GM18867 (cell line): ENCODE measurements around the gene MRPL38.

Experiments
- ATAC-seq: cut with Tn5 transposase; IDR thresholded peaks from one replicate; pipeline ENCODE4 v1.9.1; 2021; ENCODE audit warnings: mild to moderate bottlenecking, moderate library complexity; ENCODE audit not compliant: unreplicated experiment

MRPL38 gene

DNA sequence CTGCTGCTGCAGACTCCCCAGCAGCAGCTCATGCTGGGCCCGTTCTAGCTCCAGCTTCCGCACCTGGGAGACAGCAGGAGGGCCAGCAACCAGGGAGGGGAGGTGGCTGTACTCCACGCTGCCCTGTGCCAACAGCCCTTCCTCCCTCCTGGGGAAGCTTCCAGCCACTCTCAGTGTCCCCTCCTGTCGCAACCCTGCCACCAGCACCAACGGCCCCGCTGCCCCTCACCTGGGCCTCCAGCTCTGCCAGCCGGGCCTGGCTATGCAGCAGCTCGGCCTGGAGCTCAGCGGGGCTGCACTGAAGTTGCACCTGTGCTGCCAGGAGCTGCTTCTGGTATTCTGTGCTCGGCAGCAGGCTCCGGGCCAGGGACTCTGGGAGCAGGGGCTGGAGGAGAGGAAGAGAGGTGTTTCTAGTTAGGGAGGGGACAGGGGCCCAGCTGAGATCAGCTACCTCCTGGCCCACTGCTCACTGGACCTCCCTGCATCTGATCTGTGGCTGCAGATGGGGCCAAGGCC is 15.4 kb upstream of the MRPL38 start:
- no peak for ATAC-seq

DNA sequence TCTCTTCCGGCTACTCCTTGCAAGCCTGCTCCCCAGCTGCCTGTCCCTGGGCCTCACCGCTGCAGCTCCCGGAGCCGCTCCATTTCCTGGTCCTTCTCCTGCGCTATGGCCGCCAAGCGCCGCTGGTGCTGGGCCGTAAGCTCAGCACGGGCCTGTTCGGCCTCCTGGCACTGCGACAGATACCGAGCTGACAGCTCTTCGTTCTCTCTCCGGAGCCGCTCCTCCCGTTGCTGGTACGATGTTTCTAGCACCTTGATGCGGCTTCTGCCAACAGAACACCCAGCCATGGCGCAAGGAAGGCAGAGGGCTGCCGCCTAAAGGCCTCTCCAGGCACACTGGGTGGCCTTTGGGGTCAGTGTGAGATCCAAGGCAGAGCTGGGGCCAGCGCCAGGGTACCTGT is 14.9 kb upstream of the MRPL38 start:
- no peak for ATAC-seq

DNA sequence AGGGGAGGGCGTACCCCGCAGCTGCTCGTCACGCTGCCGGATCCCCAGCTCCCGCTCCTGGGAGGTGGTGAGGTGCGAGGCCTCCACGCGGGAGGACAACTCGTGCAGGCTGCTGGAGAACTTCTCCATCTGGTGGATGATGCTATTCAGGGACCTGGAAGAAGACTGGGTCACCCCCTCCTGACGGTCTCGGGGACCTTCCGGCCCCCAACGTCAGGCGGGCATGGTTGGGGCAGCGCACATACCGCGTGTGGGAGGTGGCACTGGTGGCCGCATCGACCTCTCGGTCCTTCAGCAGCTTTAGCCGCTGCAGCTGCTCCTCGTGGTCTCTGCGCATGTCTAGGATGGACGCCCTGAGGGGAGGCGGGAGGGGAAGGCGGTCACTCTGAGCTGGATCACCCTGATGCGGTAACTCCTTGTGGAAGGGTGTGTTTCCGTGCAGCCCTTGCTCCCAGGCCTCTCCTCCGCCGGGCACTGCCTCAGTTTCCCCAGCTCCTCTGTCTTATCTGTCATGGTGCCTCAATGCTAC is 13.3 kb upstream of the MRPL38 start:
- no peak for ATAC-seq

DNA sequence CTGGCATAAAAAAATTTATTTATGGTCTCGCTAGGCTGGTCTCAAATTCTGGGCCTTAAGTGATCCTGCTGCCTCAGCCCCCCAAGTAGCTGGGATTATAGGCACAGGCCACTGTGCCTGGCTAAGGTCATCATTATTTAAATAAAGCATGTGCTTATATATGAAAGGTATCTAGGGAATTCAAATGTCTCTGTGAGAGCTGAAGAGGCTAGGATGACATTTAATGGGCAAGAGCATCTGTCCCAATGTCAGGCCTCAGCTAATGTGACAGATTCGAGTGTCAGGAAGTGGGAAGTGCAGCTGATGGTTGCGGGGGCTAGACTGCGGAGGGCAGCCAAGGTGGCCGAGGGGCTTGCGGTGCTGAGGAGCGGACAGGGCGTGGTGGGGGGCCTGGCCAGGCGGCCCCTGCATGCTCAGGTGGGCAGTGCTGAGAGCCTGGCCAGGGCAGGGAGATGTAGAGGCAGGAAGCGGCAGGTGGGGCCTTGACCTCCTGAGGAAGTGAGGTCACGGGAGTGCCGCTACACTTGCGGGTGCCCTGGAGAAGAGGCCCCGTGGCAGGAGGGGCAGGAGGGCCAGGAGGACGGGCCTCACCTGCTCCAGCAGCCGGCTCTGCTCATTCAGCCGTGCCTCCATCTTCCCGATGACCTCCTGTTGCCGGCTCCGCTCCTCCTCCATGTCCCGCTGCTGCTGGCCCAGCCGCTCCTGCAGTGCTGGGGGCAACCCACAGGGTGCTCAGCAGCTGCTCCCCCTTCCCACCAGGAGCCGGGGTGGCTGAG is 12.6 kb upstream of the MRPL38 start:
- no peak for ATAC-seq

DNA sequence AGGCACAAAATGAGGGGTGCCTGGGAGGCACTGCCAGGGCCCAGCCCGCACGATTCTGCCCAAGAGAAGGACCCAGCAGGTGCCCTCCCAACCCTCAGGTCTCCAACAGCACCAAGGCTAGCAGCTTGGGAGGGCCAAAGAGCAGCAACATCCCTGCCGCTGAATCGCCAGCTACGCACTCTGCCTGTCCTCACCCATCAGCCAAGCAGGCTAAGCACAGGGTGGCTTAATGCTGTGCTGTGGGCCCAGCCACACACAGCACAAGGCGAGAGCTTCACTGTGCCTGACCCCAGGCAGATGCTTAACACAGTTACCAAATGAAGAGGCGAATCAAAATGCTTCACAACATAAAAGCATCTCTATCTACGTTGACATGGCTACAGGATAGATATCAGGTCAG is 10.6 kb upstream of the MRPL38 start:
- no peak for ATAC-seq

DNA sequence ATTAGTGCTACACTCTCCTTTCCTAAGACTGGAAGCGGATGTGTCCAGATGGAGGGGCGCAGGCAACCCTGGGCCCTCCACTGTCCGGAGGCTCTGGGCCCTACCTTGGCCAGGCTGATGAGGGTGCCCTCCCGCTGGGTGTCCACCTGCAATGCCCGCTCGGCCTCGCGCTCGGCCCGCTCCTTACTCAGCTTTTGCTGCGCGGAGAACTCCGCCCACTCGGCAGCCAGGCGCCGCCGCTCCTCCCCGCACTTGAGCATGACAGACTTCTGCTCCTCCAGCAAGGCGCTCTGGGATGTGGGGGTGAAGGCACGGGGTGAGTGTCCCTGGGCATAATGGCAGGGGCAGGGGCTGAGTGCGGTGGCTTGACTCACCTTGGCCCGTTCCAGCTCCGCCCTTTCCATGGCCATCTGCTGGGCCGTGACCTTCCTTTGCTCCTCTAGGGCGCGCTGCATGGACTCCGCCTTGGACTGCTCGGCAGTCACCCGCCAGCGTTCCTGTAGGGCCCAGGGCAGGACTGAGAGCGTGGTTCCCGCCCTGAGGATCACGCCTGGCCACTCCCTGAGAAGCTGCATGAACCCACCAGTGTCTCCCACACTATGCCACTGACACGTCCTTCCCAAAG is 10.1 kb upstream of the MRPL38 start:
- no peak for ATAC-seq

DNA sequence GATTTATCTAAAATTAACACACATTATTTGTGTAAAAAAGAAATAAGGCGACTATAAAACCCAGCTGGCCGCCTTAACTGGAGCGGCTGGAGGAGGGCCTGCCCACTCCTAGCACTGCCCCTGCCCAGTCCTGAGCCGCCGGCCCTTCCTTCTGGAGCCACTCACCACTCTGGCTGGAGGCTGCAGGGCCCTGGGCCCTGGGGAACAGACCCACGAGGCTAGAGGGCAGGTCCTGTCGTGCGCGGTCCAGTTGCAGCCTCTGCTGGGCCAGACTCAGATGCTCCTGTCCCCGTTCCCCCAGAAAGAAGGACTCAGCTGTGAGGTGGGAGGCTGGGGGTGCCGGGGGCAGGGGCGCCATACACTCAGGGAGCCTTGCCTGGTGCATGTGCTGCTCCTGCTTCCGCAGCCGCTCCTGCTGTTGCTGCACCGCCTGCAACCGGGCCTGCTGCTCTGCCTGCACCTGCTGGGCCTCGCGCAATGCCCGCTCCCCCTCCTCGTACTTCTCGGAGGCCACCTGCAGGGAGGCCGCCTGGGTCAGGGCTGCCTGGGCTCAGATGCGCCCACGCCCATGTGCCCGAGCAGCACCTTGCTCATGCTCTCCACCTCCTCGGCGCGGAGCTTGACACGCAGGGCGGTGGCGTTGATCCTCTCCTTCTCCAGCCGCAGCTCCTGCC is 9.0 kb upstream of the MRPL38 start:
- ATAC-seq: no peak

DNA sequence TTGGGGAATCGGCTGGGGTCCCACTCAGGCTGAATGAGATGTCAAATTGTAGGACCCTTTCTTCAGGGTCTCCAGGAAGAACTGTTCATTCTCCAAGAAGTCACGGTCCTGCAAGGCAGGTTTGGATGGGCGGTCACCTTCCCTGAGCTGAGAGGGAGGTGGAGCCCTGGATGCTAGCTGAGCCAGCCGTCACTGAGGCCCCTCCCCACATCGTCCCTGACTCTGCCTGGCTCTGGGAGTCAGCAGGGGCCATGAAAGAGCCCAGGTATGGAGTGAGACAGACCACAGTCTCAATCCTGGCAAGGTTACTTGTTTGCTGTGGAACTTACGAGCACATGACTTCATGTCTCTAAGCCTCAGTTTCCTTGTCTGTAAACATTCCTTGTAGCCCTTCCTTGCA is 6.0 kb upstream of the MRPL38 start:
- ATAC-seq: no peak

DNA sequence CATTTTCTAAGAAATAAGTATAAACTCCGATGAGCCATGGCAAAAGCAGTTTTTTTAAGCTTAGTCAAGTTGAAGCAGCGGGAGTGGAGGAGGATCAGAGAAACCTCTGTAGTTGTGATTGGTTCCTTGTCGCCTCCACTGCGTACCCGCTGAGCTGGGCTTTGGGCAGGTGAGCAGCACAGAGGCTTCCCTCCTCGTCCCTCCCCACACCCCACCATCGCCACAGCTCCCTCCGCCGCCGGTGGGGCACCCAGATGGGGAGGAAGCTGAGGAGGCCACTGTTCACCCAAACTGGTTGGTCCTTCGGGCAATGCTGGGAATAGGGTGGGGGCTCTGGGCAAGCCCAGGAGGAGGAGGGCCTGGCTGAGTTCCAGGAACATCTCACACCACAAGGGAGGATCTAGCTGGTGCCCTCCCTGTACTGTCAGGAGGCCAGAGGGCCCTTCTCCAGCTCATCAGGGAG is 5.2 kb upstream of the MRPL38 start:
- no peak for ATAC-seq

DNA sequence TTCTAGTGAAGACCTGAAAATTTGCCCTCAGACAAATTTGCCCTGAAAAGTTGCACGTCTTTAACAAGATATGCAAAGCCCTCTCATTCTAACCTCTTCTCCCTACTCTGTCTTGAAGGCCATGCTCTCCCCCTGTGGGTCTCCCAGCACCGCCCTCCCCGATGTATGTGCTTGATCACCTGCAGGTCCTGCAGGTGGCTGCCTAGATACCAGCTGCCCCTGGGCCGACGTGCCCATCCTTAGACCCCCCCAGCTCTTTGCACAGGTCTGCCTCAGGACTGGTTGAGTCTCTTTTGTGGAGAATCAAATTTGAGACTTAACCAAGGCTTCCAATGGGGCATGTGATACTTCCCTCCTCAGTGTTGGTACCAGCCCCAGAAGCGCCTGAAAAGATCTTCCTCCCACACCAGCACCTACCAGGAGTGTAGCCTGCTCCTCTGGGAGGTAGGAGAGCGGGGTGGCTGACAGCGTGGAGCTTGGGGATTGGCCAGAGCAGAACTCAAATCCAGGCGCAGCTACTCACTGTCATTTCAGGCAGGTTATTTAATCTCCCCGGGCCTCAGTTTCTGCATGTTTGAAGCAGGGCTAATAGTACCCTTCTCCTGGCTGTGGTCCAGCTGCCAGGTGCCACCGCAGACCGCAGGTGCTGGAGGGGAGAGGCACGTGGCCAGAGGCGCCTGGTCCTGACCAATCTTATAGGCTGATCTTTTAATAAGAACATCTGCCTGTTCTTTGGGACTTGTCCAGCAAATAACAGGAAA is 4.5 kb upstream of the MRPL38 start:
- ATAC-seq: no peak

DNA sequence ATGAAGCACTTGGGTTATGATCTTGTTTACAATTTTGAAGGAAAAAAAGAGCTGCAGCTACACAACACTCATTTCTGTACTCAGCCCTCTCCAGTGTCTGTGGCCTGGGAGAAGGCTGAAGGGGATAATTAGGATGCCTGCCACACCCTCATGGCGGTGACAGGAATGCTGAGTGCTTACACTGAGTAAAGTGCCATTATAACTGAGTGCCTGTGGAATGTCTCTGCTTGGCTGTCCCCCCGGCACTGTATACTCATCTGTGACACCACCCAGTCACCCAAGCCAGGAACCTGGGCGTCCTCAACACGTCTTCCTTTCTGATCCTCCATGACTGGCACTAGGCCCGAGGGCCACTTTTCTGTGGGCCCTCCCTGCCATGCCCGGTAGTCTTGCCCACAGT is 3.5 kb upstream of the MRPL38 start:
- no peak for ATAC-seq

DNA sequence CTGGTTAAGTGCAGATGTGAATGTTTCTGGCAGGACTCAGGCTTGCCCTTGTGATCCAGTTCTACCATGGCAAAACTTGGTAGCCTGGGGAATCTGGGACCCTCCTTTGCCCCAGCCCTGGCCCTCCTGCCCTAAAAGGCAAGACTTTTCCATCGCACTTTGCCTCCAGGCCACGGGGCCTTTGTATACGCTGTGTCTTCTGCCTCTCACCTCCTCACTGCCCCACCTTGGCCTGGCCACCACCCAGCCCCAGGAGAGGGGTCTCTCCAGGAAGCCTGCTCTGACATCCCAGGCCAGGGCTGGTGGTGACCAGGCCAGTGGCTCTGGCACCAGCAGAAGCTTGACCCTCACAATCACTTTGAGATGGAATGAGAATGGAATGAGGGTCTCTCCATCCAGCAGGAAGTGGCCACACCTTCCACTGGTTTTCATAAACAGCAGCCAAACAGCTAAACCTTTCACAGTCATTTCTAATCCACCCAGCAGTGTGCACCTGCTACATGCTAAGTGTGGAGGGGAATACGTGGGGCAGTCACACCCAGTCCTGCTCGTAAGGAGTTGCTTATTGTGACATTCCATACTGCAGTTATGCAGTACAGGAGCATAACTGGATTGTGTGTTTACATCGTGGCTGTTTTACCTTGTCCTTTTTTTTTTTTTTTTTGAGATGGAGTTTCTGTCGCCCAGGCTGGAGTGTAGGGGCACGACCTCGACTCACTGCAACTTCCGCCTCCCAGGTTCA is 1.6 kb upstream of the MRPL38 start:
- ATAC-seq: no peak

DNA sequence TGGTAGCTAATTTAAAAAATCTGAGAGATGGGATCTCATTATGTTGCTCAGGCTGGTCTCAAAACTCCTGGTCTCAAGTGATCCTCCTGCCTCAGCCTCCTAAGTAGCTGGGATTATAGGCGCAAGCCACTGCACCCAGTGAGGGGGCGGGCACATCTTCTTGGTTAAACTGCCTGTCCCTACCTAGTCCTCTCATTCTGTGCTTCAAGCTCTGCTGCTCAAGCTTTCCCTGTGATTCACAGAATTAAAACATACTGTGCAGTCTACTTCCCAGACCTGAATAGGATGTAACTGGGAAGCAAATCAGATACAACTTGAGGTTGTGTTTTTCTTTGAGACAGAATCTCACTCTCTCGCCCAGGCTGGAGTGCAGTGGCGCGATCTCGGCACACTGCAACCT is 2.3 kb downstream of the MRPL38 start:
- no peak for ATAC-seq

DNA sequence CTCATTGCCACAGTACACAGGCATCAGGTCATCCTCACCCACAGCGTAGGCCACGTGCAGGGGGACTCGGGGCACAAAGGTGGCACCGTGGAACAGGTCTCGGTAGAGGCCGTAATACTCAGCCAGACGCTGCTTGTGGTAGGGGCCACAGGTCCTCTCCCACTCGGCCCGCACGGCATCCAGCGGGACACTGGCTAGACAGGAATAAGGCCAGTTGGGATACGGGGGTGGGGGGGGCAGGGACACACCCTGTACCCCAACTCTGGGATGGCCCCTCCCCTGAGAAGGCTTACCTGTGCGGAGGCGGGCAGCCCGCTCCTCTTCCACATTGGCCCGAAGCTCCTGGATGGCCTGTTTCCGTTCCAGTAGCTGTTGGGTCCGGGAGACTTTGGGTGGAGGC is 3.0 kb downstream of the MRPL38 start:
- ATAC-seq: no peak

DNA sequence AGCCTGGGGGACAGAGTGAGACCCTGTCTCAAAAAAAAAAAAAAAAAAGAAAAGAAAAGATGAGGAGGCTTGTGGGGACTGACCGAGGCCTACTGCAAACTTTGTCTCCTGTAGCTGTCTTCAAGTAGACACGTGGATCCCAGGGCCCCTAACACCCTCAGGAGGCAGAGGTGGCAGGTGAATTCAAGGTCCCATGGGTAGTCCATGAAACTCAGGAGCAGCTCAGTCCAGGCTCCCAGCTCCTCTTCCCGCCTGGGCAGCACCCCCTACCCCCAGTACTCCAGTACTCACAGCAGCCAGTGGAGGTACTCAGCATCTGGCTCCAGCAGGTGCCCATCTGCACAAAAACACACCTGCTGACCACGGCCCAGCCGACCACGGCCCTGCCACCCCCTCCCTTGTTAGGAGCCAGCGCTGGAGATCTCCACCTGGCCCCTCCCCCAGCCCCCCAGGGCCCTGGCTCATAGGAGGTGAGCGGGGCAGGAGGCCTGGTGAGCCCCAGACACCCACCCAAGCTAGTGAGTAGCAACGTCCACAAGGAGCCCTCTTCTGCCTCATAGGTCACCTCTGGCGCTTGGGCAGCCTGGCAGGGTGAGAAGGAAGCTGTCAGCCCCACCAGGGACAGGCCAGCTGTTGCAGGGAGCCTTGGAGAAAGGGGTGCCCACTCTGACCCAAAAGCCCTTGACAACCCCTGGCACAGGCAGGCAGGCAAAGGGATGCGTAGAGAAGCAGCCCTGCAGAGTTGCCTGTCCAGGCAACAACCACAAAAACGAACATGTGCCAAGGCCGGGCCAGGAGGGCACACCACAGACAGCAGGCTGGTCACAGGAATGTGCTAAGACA is 3.8 kb downstream of the MRPL38 start:
- ATAC-seq: no peak

DNA sequence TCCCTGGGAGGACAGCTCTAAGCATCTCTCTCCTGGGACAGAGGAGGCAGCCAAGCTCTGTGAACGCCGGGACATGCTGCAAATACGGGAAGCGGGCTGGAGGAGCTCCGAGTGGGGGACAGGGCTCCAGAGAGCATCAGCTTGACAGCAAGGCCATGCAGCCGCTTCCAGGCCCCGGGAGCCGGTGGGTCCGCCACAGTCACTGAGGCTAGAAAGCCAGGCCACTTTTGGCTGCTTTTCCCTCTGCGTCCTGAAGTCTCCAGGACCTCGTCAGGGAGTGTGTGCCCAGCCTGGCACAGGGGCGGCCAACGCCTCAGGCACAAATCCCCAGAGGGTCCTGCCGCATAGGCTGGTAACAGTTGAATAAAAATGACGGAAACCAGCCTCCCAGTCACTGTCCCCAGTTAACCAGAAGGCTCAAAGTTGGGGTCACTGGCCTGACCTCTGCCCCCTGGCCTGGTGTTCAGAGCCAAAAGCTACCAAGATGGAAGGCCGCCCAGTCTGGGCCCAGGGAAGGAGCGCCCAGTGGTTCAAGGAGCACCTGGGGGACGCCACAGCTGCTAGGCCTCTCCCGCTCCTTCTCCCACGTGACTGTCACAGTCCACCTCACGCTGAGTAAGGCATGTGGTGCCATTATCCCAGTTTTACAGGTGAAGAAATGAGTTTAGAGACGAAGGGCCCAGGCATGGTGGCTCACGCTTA is 4.8 kb downstream of the MRPL38 start:
- ATAC-seq: no peak

DNA sequence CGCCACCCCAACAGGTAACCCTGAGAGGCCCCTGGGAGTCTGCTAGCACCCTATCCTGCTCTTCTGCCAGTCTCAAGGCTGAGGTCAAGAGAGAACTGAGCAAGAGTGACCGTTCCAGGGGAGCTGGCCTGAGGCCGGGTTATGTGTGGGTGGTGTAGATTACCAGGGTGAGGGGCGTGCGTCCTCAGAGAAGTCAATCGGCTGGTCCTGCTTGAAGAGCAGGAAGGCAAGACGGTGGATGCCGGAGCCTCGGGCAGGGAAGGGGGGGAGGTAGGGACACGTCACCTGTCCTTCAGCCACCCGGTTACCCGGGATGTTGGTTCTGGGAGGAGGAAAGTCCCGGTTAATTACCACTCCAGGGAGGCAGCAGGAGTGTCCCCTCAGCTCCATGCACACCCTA is 5.3 kb downstream of the MRPL38 start:
- ATAC-seq: no peak

DNA sequence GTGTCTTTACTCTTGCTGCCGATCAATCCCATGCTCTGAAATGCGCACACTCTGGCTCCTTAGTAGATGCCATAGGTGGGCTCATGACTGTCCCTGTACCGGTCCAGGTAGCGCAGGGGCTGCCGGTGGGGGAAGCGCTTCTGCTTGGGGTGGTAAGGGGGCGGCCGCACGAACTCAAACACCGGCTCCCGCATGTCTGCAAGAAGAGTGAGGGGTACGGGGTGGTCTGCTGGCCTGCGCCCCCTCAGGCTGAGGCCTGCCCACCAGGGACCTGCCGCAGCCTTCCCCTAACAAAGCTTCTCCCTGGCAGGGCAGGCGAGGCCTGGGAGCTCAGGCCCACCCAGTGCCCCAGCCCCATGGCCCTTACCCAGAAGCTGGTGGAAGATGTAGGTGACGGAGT is 5.9 kb downstream of the MRPL38 start:
- ATAC-seq: no peak

DNA sequence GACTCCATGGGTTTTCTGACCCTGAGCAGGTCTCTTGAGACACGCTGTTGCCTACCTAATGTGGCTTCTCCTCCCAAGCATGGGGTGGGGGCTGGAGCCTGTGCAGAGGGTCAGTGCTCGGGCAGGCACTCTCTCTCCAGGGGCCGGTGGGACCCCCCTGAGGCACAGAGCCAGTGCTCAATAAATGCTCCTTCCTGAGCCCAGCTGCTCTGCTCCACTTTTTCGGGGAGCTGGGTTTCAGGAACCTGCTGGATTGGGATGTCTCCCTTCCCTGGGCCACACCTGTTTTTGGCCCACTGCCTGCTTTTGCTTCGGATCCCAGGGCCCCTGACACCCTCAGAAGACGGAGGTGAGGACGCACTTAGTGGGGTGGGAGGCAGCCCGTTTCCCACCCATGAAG is 6.6 kb downstream of the MRPL38 start:
- ATAC-seq: no peak
